Tibial nerve (tissue), 4 donors: Measurements from ENCODE around the gene SYTL1.

Experiments
- CTCF ChIP-seq, 5 experiments: fragments of 200-600 bp in 3 of 5; fragments of 450-650 bp in 2 of 5; sonication (generic) in 3 of 5; IDR thresholded peaks; one replicate each; pipeline ENCODE4 v1.5.1; 2016 to 2019; ENCODE audit warnings: antibody characterized with exemption in 5 of 5, mild to moderate bottlenecking in 3 of 5, moderate library complexity in 2 of 5
- EP300 ChIP-seq, 2 donors: sonication (generic); formaldehyde crosslinking; IDR thresholded peaks; one replicate each; pipeline ENCODE4 v1.6.1; 2017; ENCODE audit warnings: antibody characterized with exemption in 2 of 2, mild to moderate bottlenecking in 1 of 2
- POLR2A ChIP-seq, 2 donors: fragments of 450-650 bp; IDR thresholded peaks; one replicate each; pipeline ENCODE4 v1.6.1; 2017; ENCODE audit warnings: antibody characterized with exemption in 2 of 2, mild to moderate bottlenecking in 2 of 2, moderate library complexity in 2 of 2

DNA sequence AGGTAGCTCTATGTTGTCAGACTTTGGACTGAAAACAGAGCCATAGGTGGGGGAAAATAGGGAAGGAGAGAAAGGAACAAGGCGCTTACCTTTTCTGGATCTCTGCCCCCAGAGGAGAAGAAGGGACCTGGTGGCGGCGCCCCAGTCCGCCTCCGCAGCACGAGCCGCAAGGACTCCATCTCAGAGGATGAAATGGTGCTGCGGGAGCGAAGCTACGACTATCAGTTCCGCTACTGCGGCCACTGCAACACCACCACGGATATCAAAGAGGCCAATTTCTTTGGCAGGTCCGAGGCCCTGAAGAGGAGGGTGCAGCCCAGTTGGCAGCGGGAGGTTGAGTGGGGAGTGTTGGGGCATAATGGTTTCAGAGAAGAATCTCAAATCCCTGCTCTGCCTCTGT, 38.3 kb upstream of the SYTL1 start:
- TF ChIP-seq CTCF (IDR thresholded peaks at IDR 0.05), result no peak
- TF ChIP-seq POLR2A (IDR thresholded peaks at IDR 0.05), result no peak
- no peak for TF ChIP-seq EP300 (IDR thresholded peaks at IDR 0.05)
